K562 (cell line): ENCODE results near the gene VASH2. TPM values are rescaled to one million over a fixed set of nuclear protein-coding genes. Genes with fewer than 3 reads are reported as not detected.

Experiments used
- ATF7 ChIP-seq: fragments of 450-650 bp; IDR thresholded peaks from 2 replicates; pipeline ENCODE4 v1.7.1; 2014; ENCODE audit warnings: mild to moderate bottlenecking, moderate library complexity
- CREM ChIP-seq: IDR thresholded peaks from 2 replicates; pipeline ENCODE4 v1.6.1; 2014; ENCODE audit warnings: antibody characterized with exemption, low read depth
- ETS2 ChIP-seq: IDR thresholded peaks from 2 replicates; pipeline ENCODE4 v1.6.1; 2016; ENCODE audit warnings: borderline replicate concordance, missing genetic modification characterization, mild to moderate bottlenecking, moderate library complexity, missing compliant biosample characterization; ENCODE audit not compliant: poor library complexity, severe bottlenecking
- FOXP1 ChIP-seq: sonication (generic); formaldehyde crosslinking; IDR thresholded peaks from 2 replicates; pipeline ENCODE4 v1.8.0; 2022; ENCODE audit warnings: mild to moderate bottlenecking, missing genetic modification reagents
- KLF1 ChIP-seq: fragments of 450-650 bp; IDR thresholded peaks from 2 replicates; pipeline ENCODE4 v1.6.1; 2016; ENCODE audit warnings: missing genetic modification characterization, missing compliant biosample characterization
- PTRF ChIP-seq: fragments of 450-650 bp; IDR thresholded peaks from 2 replicates; pipeline ENCODE4 v1.6.1; 2016; ENCODE audit warnings: mild to moderate bottlenecking, missing genetic modification characterization, missing compliant biosample characterization
- RAD21 ChIP-seq, 2 experiments: fragments of 250-450 bp in 1 of 2; fragments of 450-650 bp in 1 of 2; sonication (Bioruptor Pico) in 1 of 2; formaldehyde crosslinking in 1 of 2; IDR thresholded peaks in 1 of 2; conservative IDR thresholded peaks in 1 of 2; 2 replicates each; pipeline versions ENCODE4 v1.4.0 to v1.8.0; 2020 to 2022; ENCODE audit warnings: mild to moderate bottlenecking in 2 of 2, moderate library complexity in 1 of 2
- SMARCA4 ChIP-seq: fragments of 450-650 bp; IDR thresholded peaks from 2 replicates; pipeline ENCODE4 v1.6.1; 2016
- ZBTB17 ChIP-seq: fragments of 450-650 bp; formaldehyde crosslinking; IDR thresholded peaks from 2 replicates; pipeline ENCODE4 v1.4.0; 2020; ENCODE audit warnings: mild to moderate bottlenecking
- ZNF212 ChIP-seq: fragments of 450-650 bp; formaldehyde crosslinking; IDR thresholded peaks from 2 replicates; pipeline ENCODE4 v1.4.0; 2020; ENCODE audit warnings: mild to moderate bottlenecking
- ZNF324 ChIP-seq: fragments of 250-450 bp; sonication (Bioruptor Pico); IDR thresholded peaks from 2 replicates; pipeline ENCODE4 v1.4.0; 2020; ENCODE audit warnings: mild to moderate bottlenecking
- ZNF584 ChIP-seq: fragments of 200-800 bp; sonication (Bioruptor generic); IDR thresholded peaks from 2 replicates; pipeline ENCODE4 v1.6.1; 2016; ENCODE audit warnings: low read depth, mild to moderate bottlenecking, missing genetic modification characterization, missing compliant biosample characterization
- polyA plus RNA-seq, 8 experiments: library from polyadenylated mRNA; depleted of rRNA in 4 of 8; stranded (reverse) in 5 of 8; unstranded in 3 of 8; fragments of >200 nt; fragmentation: Nextera tagmentation in 2 of 8; fragmentation: Illumina TruSeq in 1 of 8; extraction: Ambion mirVana in 2 of 8; extraction: Trizol in 1 of 8; gene quantifications; 2 replicates each; pipeline versions ENCODE4 v1.2.1 to v1.2.3, GENCODE V29; 2011 to 2014; ENCODE audit warnings: inconsistent platforms in 1 of 8, missing spikeins in 1 of 8
- total RNA-seq, 7 experiments: library from RNA; depleted of rRNA in 6 of 7; stranded (reverse); fragments of >200 nt in 6 of 7; fragmentation: Illumina TruSeq in 2 of 7; extraction: Trizol in 2 of 7; gene quantifications; 2 replicates each; pipeline versions ENCODE4 v1.2.1 to v1.2.3, GENCODE V29; 2011 to 2021; ENCODE audit warnings: low replicate concordance in 1 of 7
- TF ChIP-seq, protein P1 (sequence below): fragments of 250-450 bp; sonication (Bioruptor Pico); IDR thresholded peaks from 2 replicates; pipeline ENCODE4 v1.5.0; 2021
- TF ChIP-seq, protein P2 (sequence below): fragments of 250-450 bp; sonication (Bioruptor Pico); IDR thresholded peaks from 2 replicates; pipeline ENCODE4 v1.9.0; 2021; ENCODE audit warnings: mild to moderate bottlenecking, inconsistent platforms
- TF ChIP-seq, protein P3 (sequence below): sonication (generic); formaldehyde crosslinking; IDR thresholded peaks from 2 replicates; pipeline ENCODE4 v1.8.0; 2022; ENCODE audit warnings: missing genetic modification reagents, mild to moderate bottlenecking, moderate library complexity, borderline replicate concordance
- TF ChIP-seq, protein P4 (sequence below): fragments of 150-350 bp; conservative IDR thresholded peaks from 2 replicates; pipeline ENCODE4 v1.6.1; 2014; ENCODE audit warnings: low read length
- TF ChIP-seq, protein P5 (sequence below): fragments of 250-450 bp; sonication (Bioruptor Pico); IDR thresholded peaks from 2 replicates; pipeline ENCODE4 v1.5.0; 2021; ENCODE audit warnings: mild to moderate bottlenecking, borderline replicate concordance
- TF ChIP-seq, protein P6 (sequence below): fragments of 250-450 bp; sonication (Bioruptor Pico); IDR thresholded peaks from 2 replicates; pipeline ENCODE4 v1.6.1; 2021; ENCODE audit warnings: mild to moderate bottlenecking

Gene VASH2
- total and polyA plus RNA-seq, 9 of the 15 experiments (the other 6 are each of a cell fraction or from before 2014, with no cell fraction given), result 0.04 to 0.40 (median 0.10) TPM; not detected in 1

DNA sequence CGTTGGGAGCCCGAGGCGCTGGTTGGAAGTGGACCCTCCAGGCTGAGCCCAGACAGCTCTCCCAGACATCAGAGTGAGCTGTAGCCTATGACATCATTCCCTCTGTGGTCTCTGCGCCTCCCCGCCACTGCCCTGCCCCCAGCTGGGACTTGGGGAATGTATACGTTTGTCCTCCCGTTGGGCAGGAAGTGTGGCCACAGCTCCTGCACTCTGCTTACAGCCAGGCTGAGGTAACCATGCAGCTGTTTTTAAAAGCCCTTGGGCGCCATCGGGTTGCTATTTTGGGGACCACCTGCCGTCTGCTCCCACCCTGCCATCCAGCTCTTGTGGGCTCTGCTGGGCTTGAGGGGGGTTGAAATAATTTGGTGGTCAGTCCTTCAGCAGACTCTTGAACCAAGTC lies 7.8 kb downstream of the VASH2 start (continued):
- TF ChIP-seq KLF1 (tag), result no peak
- TF ChIP-seq ETS2, result no peak
- TF ChIP-seq, protein P1, sequence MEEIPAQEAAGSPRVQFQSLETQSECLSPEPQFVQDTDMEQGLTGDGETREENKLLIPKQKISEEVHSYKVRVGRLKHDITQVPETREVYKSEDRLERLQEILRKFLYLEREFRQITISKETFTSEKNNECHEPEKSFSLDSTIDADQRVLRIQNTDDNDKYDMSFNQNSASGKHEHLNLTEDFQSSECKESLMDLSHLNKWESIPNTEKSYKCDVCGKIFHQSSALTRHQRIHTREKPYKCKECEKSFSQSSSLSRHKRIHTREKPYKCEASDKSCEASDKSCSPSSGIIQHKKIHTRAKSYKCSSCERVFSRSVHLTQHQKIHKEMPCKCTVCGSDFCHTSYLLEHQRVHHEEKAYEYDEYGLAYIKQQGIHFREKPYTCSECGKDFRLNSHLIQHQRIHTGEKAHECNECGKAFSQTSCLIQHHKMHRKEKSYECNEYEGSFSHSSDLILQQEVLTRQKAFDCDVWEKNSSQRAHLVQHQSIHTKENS (CRISPR knock-in tag), result no peak
- TF ChIP-seq CREM, result peak; percentile 70
- TF ChIP-seq, protein P2, sequence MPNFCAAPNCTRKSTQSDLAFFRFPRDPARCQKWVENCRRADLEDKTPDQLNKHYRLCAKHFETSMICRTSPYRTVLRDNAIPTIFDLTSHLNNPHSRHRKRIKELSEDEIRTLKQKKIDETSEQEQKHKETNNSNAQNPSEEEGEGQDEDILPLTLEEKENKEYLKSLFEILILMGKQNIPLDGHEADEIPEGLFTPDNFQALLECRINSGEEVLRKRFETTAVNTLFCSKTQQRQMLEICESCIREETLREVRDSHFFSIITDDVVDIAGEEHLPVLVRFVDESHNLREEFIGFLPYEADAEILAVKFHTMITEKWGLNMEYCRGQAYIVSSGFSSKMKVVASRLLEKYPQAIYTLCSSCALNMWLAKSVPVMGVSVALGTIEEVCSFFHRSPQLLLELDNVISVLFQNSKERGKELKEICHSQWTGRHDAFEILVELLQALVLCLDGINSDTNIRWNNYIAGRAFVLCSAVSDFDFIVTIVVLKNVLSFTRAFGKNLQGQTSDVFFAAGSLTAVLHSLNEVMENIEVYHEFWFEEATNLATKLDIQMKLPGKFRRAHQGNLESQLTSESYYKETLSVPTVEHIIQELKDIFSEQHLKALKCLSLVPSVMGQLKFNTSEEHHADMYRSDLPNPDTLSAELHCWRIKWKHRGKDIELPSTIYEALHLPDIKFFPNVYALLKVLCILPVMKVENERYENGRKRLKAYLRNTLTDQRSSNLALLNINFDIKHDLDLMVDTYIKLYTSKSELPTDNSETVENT (CRISPR knock-in tag), result no peak
- TF ChIP-seq FOXP1, result no peak
- TF ChIP-seq RAD21 (CRISPR knock-in tag; conservative IDR thresholded peaks at IDR 0.05 in 1 of 2, IDR thresholded peaks at IDR 0.05 in 1 of 2), result peak in 1 of 2 experiments; percentile 30; a peak in 2 of 4 replicates
- no peak for TF ChIP-seq SMARCA4
- TF ChIP-seq PTRF, result no peak
- TF ChIP-seq ZNF324 (CRISPR knock-in tag), result no peak
- TF ChIP-seq, protein P3, sequence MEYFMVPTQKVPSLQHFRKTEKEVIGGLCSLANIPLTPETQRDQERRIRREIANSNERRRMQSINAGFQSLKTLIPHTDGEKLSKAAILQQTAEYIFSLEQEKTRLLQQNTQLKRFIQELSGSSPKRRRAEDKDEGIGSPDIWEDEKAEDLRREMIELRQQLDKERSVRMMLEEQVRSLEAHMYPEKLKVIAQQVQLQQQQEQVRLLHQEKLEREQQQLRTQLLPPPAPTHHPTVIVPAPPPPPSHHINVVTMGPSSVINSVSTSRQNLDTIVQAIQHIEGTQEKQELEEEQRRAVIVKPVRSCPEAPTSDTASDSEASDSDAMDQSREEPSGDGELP, result peak; percentile 32; the same call in 1 of the 2 replicates
- TF ChIP-seq, protein P4, sequence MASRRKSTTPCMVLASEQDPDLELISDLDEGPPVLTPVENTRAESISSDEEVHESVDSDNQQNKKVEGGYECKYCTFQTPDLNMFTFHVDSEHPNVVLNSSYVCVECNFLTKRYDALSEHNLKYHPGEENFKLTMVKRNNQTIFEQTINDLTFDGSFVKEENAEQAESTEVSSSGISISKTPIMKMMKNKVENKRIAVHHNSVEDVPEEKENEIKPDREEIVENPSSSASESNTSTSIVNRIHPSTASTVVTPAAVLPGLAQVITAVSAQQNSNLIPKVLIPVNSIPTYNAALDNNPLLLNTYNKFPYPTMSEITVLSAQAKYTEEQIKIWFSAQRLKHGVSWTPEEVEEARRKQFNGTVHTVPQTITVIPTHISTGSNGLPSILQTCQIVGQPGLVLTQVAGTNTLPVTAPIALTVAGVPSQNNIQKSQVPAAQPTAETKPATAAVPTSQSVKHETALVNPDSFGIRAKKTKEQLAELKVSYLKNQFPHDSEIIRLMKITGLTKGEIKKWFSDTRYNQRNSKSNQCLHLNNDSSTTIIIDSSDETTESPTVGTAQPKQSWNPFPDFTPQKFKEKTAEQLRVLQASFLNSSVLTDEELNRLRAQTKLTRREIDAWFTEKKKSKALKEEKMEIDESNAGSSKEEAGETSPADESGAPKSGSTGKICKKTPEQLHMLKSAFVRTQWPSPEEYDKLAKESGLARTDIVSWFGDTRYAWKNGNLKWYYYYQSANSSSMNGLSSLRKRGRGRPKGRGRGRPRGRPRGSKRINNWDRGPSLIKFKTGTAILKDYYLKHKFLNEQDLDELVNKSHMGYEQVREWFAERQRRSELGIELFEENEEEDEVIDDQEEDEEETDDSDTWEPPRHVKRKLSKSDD, result no peak
- TF ChIP-seq ZNF584 (CRISPR knock-in tag), result 0 out of 2 replicates have a peak, but pooled peaks have one; percentile 29
- TF ChIP-seq, protein P5, sequence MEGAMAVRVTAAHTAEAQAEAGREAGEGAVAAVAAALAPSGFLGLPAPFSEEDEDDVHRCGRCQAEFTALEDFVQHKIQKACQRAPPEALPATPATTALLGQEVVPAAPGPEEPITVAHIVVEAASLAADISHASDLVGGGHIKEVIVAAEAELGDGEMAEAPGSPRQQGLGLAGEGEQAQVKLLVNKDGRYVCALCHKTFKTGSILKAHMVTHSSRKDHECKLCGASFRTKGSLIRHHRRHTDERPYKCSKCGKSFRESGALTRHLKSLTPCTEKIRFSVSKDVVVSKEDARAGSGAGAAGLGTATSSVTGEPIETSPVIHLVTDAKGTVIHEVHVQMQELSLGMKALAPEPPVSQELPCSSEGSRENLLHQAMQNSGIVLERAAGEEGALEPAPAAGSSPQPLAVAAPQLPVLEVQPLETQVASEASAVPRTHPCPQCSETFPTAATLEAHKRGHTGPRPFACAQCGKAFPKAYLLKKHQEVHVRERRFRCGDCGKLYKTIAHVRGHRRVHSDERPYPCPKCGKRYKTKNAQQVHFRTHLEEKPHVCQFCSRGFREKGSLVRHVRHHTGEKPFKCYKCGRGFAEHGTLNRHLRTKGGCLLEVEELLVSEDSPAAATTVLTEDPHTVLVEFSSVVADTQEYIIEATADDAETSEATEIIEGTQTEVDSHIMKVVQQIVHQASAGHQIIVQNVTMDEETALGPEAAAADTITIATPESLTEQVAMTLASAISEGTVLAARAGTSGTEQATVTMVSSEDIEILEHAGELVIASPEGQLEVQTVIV (CRISPR knock-in tag), result no peak
- TF ChIP-seq, protein P6, sequence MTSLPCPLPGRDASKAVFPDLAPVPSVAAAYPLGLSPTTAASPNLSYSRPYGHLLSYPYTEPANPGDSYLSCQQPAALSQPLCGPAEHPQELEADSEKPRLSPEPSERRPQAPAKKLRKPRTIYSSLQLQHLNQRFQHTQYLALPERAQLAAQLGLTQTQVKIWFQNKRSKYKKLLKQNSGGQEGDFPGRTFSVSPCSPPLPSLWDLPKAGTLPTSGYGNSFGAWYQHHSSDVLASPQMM (CRISPR knock-in tag), result no peak
- peak; percentile 94 for TF ChIP-seq ATF7
- 0 out of 2 replicates have a peak, but pooled peaks have one; percentile 55 for TF ChIP-seq ZBTB17 (CRISPR knock-in tag)
- TF ChIP-seq ZNF212 (CRISPR knock-in tag), result no peak
